NCI-H526 treated with DMSO at 0.1 percent for 48 hours (cell line): ENCODE measurements around the gene U2SURP.

Experiments used
- DNase-seq: peaks from one replicate; lab custom pipeline; 2025; lab: John Stamatoyannopoulos, UW

U2SURP gene

DNA sequence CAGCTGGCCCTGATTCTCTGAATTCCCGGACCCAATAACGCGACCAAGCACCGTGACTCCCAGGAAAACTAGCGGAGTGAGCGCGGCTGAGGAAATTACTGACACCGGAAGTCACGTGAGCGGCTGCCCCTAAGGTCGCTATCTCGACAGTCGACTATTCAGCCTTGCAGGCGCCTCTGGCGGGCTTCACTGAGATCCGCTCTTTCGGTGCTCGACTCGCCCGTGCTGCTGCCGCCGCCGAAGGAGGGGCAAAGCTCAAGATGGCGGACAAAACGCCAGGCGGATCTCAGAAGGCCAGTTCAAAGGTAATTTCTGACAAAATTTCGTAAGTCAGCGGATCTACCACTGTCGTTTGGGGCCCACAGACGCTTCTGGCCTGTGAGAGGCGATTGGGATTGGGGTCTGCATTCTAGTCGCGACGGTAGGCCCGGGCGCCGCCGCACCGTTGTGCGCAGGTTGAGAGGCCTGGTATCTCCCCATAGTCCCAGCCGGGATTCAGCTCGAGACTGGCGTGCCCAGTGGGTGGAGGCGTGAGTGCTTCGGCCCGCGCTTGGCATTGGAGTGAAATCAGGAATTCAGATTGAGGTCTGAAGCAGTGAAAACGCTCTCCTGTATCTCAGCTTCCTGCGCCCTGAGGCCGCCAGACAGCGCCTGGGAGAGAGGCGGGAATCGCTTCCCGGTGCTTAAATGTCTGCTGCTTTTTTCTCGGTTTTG, at the start of gene U2SURP:
Gene U2SURP, plus strand, starts transcription at position 202 of the 714 bp plus-strand sequence. Its CDS starts 59 bp downstream, at position 261.
- peak; percentile 96 for DNase-seq

DNA sequence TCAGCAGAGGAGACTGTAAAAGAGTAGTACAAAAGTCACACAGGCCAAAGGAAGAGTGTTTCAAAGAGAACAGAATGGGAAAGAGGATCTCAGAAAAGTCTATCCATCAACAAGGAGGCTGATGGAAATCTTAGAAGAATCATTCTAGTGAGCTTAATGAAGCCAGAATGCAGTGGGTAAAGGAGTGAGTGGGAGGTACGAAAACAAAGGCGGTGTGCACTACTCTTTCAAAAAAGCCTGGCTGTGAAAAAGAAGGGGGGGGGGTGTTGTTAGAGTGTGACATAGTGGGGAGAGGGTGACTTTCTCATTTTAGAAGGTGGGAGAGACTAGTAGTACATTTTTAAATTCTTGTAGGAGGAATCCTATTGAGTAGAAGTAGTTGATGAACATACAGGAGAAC, 49.6 kb upstream of the U2SURP start:
- DNase-seq = no peak

DNA sequence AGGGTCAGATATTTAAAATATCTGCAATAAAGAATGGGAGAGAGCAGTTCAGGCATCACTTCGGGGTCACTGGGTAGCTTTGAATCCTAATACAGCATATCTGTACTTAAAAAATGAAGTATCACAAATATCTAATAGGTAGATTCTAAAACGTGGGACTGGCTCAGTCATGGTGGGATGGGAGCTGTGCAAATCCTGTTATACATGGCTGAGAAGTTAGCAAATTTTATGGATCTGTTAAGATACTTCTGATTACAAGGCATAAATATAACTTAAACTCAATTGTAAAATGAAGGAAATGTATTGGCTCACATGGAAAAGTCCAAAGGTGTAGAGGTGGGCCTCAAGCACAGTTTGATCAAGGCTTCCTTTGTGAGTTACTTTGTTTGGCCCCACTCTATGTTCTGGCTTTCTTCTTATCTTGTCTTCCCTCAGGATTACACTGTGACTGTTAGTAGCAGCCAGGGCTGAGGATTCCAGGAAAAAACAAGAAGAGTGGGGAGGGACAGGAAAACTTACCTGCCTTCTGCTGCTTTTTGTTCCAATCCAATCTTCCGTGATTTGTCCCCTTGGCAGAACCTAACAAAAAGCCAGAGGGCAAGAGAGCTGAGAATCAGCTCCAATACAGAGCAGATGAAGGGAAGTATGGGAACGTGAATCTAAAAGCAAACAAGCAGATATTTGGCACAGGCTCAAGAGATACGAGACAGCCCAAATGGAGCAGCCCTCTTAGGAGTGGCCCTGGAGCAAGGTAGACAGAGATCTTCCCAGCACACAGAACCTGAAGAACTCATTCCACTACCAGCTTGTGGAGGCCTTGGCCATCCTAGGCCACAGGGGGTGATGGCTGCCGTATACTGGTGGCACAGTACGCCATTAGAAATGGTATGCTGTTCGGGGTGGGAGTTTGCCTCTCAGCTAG, 48.8 kb upstream of the U2SURP start:
- DNase-seq = no peak

DNA sequence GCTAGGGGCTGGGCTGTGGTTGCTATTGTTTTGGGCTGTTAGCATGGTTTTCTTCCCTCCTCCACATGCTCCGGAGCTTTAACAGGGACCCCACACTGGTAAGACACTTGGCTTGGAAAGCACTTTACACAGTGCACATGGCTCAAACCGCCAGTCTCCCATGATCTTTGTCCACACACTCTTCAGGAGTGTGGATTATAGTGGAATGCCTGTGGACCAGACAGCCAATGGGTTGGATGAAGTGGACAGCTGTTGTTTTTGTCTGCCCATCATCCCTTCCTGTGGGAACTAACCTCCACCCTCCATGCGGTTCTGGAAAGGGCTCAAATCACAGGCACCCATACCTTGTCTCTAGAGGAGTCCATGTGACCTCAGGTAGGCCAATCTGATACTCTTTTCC, 47.9 kb upstream of the U2SURP start:
- no peak for DNase-seq

DNA sequence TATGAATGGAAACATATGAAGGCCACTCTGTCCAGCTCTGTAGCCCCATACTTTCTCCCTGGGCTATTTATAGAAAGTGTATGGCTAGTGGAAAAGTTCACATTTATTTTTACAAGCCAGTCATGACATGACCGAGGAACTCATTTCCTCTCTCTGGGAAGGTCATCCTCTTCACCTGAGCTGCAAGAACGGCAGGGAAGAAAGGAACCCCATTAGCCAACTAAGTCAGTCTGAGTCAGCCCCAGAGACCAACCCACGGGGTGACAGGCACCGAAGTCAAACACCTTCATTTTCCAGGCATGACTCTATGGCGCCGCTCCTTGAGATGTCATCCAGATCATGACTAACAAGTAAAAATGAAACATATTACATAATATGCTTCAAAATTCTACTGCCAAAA, 42.7 kb upstream of the U2SURP start:
- DNase-seq = no peak

DNA sequence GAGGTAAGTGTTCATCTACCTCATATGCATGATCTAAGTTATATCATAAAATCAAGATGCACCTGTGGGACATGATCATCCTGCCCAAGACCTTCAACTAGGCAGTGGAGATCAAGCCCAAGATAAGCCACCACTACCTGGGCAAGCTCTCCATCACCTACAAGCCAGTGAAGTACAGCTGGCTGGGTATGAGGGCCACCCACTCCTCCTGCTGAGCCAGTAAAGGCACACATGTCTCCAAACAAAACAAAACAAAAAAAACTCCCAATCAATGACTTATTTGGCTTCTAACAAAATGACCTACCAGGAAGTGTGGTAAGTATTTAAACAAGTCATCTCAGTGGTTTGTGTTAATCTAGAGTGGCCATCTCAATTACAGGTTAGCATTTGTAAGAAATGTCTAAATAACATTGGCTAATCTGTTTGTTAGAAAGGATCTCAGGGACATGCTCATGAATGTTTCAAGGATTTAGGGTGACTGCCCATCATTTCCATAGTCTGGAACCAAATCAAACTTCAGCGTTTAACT, 41.0 kb upstream of the U2SURP start:
- DNase-seq = no peak

DNA sequence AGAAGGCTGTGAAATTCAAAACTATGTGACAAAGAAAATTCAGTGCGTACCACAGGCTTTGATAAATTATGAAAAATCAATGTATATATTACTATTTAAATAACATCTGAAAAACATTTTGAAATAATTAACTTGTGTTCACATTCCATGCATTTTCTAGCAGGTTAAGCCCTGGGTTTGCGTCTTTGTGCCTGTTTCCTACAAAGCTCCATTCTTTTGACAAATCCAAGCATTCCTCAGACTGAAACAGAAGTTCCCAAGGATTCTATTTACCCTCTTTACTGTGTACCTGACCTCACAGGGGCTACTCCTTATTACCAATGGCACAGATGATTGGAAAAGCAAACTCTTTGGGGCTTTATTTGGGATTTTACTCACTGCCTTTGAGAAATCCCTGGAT, 39.8 kb upstream of the U2SURP start:
- no peak for DNase-seq

DNA sequence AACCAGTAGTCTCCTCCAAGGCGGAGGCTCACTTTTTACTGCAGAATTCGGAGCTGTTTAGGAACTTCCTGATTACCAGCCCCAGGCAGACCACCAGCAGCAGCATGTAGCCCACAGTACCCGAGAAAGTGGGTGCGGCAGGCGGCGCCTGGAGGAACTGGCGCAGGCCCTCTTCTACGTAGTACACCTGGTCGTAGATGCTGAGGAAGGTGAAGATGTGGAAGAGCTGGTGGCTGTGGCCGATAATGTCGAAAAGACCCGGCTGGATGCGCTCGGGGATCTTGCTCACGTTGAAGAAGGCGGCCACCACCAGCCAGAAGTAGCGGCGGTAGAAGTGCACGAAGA, 39.2 kb upstream of the U2SURP start:
- no peak for DNase-seq

DNA sequence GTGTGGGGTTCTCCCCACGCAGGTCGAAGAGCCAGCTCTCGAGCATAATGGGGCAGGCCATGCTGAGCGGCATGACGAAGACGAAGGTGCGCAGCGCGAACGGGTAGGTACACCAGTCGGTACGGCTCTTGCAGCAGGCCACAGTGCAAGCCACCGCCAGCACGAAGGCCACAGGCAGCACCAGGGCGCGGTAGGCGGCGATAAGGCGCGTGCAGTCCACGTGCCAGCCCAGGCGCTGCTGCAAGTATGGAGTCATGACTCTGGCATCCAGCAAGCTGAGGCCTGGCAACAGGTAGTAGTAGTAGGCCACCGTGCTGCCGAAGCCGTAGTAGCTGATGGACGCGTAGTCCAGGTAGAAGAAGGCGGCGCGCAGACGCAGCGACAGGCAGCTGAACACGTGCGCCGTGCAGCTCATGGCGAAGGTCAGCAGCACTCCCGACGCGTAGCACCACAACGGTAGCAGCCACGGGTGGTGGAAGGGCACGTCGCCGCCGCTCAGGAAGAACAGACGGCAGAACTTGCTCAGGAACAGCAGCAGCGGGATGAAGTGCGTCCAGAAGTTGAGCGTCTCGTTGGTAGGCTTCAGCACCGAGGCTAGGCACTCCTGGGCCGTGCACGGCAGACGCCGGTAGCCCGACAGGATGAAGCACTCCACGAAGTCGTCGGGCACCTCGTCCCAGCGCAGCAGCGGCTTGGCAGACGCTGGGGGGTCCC, 38.7 kb upstream of the U2SURP start:
- no peak for DNase-seq

DNA sequence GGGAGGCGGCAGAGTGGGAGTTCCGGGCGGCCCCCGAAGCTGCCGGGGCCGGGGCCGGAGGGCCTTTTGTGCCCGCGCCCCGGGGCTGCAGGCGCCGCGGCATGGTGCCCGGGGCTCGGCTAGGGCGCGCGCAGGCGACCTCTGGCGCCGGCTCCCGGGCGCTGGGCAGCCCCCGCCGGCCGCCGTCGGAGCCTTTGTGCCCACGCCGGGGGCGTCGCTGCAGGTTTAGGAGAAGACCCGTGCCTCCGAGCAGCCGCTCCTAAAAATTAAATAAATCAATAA, 38.2 kb upstream of the U2SURP start:
- DNase-seq = peak; percentile 47

DNA sequence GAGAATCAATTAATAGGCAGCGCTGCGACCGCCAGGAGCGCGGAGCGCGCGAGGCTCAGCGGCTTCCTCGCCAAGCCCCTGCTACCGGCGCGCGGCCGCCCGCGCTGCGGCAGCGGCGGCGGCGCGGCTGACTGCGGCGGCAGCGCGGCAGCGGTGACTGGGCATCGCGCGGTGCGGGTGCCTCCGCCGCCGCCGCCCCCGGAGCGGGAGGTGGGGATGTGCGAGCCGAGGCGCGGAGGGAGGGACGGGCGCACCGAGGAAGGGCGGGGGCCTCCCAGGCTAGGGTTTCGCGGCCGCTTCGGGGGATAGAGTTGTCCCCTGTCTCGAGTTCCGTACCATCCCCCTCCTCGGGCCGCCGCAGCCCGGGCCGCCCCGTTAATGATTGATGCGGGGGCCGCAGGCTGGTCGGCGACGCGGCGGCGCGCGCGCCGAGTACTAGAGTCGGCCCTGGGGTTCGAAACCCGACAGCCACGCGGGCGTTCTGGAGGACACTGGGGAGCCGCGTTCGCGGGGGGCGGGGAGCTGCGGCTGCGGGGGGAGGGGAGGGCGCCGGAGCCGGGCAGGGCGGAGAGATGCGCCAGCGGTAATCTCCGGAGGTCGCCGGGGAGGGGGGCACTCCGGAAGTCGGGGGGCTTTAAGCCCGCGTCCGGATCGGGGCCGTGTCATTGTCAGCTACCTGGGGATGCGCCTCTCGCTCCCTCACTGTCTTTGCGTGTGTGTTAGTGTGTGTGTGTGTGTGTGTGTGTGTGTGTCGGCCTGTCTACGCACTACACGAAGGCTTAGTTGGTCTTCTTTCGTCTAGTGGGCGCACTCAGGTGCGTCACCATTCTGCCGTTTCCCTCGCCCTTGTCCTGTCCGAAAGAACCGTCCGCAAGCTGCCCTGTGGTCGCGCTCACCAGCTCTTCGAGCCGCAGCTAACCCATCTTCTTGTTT, 37.6 kb upstream of the U2SURP start, which contains the start of gene PAQR9:
Gene PAQR9, minus strand, starts transcription at position 159 of the 933 bp plus-strand sequence. CDS start 338 bp downstream, outside the sequence.
- peak; percentile 47 for DNase-seq

DNA sequence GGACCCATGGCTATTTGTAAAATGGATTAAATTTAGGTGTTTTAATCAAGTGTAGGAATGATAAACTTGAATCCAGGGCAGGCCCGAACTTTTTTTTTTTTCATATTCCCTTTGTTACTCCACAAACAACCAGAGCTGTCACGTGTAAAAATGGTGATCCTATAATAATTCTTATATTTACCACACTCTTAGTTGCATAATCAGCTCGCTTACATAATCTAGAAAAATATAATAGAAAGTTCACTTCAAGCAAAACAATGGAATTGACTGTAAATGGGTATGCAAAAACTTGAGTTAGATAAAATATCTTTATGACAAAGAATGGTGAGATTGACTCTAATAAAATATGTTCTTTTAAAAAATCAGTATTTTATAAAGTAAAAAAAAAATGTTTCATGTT, 35.8 kb upstream of the U2SURP start:
- no peak for DNase-seq

DNA sequence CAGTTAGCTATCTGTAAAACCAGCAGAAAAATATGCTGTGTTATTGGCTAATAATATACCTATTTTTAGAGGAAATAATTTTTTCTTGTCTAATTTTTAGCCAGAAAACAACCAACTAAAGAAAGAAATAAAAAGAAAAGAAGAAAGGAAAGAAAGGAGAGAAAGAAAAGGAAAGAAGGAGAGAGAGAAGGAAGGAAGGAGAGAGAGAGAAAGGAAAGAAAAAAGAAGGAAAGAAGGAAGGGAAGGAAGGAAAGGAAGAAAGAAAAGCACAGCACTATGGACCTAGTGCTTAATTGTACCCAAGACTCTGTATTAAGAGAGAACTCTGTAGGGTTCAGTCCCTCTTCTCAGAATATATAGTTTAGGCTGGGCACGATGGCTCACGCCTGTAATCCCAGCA, 34.6 kb upstream of the U2SURP start:
- no peak for DNase-seq

DNA sequence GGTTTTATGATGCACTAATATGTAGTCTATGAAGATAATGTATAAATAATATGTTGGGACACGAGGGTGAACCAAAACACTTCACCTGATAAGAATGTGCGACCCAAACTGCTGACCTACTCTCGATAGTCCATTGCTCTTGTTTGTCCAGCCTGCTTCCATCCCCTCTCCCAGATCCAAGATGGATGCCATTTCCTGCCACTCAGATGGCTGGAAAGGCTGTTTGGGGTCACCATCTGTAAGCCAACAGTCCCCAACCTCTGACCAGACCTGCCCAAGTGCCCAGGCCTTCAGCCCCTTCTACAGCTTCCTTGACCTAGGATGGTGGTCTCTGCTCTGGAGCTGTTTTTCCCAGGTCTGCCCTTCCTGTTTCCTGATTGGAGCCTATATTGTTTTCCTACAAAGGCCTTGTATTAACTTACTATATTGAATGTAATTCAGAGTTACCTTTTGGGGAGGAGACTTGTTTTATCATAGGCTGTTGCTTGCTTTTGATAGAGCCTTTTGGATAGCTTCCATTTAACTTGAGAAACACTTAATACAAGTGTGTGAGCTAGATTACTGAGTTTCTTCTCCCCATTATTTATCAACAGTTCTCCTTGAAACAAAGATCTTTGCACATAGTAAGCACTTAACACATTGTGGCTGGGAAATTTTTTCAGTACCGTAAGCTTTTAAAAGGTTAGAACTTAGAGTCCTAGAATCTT, 32.9 kb upstream of the U2SURP start:
- no peak for DNase-seq

DNA sequence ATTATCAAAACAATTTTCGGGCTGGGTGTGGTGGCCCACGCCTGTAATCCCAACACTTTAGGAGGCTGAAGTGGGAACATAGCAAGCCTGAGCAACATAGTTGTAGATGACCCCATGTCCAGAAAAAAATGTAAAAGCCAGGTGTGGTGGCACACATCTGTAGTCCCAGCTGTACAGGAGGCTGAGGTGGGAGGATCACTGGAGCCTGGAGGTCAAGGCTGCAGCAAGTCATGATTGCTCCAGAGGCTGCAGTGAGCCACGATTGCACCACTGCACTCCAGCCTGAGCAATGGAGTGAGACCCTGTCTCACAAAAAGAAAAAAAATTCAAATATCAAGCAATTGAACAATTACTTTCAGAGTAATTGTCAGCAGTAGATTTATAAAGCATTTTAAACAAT, 29.9 kb upstream of the U2SURP start:
- DNase-seq = no peak

DNA sequence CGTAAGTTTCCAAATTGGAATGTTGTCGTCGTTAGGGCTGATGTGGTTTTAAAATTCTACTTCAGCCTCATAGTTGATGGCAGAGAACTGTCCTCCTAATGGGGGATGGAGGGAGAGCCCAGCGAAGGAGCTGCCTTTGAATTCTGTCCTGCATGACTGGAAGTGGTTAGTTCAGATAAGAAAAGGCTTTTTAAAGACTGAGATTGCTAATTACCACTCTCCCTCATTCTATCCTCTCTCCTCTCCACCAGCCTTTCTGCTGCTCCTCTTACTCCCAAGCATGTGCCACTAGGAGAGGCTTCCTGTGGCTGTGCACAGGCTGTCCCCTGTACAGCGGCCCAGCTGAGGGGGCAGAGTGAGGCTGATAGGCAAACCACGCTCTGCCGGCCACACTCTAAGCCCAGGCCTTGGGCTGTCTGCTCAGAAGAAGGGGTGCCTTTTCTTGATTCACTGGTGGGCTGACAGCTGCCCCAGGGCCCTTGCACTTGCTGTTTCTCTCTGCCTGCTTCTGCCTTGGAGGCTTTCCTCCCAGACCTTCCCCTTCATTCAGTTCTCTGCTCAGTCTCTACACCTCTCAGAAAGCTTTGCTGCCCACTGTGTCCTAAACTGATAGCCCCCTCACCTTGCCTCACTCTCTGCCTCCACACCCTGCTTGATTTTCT, 29.1 kb upstream of the U2SURP start:
- DNase-seq = no peak

DNA sequence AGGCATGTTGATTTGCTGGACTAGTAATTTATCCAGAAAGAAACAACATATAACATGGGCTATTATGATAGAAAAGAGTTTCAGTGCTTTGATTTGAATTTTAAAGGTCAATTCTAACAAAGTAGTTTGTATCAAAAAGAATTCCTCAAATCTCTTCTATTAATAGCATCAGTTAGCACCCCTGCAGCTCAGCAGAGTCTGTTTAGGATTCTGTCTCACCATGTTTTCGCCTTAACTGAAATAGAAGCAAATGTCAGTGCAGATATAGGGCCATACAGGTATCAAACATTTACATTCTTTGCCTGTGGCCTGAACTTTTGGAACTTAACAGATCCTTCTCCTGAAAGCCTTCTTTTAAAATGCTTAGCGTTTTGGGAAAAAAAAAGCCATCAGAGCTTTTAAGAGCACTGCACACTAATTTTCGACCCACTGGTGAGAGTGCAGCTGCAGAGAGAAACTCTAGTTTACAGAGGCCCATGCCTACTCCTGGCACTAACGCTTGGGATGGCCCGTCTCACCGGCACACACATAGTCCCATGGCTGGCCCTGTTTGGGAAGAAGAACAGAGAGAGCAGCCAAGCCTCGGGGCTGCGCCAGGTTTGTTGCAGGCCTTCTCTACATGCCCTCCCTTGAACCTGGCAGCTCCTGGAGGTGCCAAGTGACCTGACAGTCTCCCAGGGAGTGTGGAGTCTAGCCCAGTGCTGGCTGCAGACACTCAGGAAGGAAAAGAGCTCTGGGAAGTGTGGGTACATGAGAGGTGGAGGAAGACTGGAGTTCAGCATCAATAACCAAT, 28.0 kb upstream of the U2SURP start:
- no peak for DNase-seq

DNA sequence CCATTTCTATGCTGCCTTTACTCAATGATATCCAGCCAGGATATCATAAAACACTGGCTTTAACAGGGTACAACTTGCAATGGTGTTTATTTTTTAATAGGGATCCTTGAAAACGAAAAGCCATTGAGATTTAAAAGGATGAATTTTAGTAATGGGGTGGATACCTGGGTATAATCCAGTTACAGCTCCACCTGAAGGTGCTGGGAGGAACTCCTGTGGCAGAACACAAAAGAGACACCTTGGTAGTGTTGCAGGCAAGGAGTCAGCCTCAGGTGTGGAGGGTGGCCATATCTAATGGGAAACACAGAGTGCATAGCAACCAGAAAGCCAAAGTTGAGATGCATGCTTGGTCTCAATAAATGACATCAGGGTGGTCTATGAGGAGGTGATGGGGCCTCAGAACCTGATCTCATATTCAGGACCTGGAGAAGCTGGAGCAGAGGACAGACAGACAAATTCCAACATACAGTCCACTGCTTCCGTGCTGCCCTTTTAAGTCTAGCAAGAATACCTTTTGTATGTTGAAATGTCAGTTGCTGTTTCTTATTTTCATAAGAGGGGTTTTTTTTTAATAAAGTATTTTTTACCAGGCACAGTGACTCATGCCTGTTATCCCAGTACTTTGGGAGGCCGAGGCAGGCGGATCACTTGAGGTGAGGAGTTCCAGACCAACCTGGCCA, 25.9 kb upstream of the U2SURP start:
- DNase-seq = no peak
